CD4-positive, alpha-beta T cell treated with Interleukin-15 for 1 hour (primary cell): Measurements from ENCODE around the gene GPC1.

Source experiments
- DNase-seq: peaks from one replicate; pipeline ENCODE4 v3.0.0-alpha.2; 2020

Gene GPC1

GRCh38 chr2:240397924-240398645 is 37.4 kb upstream of the GPC1 start:
- DNase-seq, result no peak

GRCh38 chr2:240398661-240399267 is 36.7 kb upstream of the GPC1 start:
- DNase-seq, result no peak

GRCh38 chr2:240399419-240400324 is 35.8 kb upstream of the GPC1 start:
- DNase-seq, result no peak

DNA sequence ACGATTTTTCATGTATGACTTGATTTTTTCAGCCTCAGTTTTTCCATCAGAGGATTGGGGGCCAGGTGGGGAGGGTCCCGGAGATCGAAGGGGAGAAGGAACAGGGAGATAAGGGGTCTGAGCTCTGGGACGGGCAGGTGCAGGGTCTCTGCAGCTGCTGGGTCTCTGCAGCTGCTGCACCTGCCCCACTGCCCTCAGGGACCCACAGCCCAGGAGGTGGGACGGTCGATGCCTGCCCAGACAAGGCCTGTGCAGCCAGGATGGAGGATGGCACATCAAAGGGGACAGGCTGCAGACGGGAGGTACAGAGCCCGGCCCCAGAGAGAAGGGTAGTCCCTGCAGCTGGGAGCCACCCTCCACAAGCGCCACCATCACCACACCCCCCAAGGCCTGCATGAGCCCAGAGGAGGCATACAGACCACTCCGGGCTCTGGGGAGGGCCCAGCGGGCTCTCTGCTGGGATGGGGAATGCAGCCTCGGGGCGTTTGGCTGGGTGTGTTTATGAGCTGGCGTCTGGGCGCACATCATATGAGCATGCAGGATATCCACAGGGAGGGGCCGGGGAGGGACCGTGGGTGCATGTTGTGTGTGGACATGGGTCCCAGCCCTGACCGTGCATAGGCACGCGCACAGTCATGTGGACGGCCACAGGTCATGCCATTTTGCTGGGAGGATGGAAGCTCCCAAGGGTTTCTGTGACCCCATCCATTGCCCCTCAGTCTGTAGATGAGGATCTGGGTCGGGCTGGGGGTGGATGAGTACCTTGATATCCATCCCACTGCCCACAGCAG is 34.9 kb upstream of the GPC1 start:
- no peak for DNase-seq

DNA sequence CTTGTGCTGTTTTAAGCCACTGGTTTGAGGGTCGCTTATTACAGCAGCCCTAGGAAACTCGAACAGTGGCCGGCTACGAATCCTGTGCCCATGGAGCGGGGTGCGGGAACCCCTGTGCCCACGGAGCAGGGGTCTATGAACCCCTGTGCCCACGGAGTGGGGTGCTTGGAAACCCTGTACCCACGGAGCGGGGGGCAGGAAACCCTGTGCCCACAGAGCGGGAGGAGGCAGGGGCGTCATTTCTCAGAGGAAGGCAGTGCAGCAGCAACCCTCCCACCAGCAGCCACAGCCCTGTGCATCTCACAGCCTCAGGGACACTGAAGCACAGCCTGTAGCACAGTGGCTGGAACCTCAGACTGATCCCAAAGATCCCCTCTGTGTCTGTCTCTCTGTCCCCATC is 34.2 kb upstream of the GPC1 start:
- DNase-seq, result no peak

DNA sequence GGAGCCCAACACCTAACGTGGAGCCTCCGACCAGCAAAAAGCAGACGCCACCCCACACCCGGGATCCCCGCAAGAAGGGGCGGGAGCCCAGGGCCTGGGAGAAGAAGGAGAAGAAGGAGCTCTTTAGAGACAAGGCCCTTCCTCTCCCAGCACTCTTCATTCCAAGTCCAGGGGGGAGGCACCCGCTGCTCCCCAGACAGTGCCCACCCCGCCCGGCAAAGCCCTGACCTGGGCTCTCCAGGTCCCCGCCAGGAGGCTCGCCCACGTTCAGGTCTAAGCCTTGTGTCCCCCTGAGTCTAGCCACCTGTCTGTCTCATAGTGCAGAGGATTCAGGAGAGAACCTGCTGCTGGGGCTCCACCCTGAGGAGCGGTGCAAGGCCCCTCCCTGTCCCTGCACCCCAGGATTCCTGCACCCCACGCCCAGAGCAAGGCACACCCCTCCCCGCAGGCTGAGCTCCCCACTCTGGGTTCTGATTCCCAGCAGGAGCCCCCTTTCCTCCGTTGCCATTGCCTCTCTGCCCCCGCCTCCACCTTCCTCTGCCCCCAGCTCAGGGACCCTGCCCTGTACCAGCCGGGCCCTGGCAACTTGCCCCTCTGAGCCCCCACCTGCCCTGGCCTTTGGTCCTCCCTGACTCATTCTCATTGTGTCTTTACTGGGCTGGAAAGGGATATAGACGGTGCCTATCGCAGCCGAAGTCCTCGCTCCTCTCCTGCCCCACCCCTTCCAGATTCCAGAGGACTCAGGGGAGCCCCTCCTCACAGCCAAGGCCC is 33.5 kb upstream of the GPC1 start:
- no peak for DNase-seq

DNA sequence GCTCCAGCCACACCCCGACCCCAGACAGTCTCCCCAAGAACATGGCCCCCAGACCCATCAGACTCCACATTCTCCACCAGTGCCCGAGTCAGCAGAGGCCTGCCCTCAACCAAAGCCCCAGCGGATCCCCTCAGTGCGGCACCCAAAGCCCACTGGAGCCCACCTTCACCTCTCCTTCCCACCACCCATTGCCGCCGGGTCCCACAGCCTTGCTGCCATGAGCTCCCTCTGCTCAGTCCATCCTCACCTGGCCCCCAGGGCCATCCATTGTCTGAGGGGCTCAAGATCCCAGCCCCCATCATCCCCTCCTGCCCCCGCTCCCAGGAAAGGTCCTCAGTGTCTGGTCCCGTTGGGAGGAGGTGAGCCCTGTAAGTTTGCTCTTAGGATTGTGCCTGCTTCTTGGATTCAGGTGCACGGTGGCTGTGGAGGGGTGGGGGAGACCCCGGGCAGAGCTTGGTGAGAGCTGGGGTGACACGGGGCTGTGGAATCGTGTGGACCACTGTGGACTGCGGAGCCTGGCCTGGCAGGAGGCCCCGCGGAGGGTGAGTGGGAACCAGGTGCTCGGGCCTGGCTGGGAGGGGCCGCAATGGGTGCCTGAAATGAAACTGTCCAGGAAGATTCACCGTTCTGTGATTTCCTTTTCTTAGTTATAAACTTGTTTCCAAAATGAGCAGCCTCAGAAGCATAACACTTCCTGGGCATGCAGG is 32.7 kb upstream of the GPC1 start:
- DNase-seq, result no peak

GRCh38 chr2:240403396-240404104 is 31.9 kb upstream of the GPC1 start:
- DNase-seq, result no peak

GRCh38 chr2:240404174-240404852 is 31.1 kb upstream of the GPC1 start:
- DNase-seq, result no peak

- no peak for DNase-seq
These were observed 30.3 kb upstream of the GPC1 start for GRCh38 chr2:240405133-240405532.

DNA sequence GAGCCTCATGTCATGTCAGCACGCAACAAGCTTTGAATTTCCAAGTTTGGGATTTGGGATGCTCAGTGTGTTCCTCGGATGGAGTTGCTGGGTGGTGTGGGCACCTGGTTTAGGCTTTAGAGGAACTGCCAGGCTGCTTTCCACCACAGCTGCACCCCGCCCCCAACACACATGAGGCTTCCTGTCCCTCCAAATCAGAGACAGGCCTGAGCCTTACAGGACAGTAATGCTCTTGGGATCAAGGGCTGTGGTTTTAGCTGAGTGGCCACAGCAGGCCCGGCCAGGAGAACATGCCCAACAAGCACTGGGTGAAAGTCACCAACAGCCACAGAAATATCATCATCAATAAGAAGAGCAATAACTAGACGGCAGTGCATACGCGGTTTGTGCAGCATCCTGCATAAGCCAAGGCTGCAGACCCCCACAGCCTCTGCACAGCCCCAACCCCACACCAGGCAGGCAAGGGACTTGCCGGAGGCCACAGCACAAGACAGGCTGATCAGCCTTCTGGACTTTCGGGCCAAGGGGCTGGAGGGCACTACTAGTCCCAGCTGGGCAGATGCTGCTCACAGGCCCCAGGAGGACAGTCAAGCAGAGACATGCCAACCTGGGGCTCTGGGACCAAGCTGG is 29.7 kb upstream of the GPC1 start:
- DNase-seq, result no peak

- no peak for DNase-seq
These were observed 28.4 kb upstream of the GPC1 start for GRCh38 chr2:240407090-240407489.

DNA sequence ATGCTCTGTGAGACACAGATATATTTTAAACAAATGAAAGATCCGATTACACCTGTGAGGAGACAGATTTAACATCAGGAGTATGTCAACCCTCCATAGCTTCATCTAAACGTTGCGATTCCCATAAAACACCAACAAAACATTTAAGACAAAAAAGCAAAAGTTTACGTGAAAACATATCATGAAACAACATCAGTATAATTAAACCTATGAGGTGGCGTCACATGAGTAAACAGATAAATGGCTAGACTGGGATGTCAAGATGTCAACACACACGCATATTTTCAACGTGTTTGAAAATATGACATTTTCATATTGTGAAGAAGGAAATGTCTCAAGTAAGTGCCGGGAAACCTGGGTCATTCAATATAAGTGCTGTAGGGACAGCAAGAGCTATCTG is 25.5 kb upstream of the GPC1 start:
- no peak for DNase-seq

- no peak for DNase-seq
These were observed 24.7 kb upstream of the GPC1 start for GRCh38 chr2:240410808-240411207.

GRCh38 chr2:240411261-240412160 is 24.0 kb upstream of the GPC1 start:
- no peak for DNase-seq

GRCh38 chr2:240412211-240412861 is 23.1 kb upstream of the GPC1 start:
- DNase-seq, result no peak

DNA sequence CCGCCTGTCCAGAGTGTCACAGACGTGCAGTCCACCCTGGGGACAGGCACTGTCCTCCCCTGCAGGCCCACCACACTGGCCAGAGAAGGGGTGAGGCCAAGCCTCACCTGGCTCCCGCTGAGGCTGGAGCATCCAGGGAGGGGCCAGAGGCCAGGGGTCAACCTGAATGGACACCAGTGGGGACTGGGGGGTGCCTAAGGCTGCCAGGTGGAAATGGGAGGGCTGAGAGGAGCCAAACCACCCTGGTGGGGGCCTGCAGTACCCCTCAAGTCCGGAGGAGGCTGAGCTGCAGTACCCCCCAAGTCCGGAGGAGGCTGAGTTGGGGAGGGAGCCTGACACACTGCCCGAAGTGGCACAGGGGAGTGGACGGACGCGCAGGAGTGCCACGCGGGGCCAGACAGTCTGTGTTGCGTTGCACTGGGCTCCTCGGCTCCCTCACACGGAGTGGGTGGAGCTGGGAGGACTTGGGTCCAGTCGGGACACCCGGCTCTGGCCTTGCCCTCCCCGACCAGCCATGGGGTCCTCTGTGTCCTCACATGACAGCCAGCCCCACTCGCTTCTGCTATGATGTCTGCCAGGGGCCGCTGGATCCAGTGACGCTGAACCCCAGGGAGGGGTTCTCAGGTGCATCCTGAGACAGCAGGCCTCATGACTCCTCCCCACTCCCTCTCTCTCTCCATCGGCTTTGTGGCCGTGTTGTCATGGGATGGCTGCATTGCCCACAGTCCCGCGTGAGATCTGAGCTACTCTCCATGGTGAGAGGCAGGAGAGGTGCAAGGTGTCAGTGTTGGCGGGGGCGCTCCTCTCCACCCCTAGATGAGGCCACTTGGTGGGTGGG is 22.3 kb upstream of the GPC1 start:
- DNase-seq, result no peak
